Stomach (tissue), 4 donors: Measurements from ENCODE around the gene BABAM2.

Source experiments
- EP300 ChIP-seq: sonication (generic); formaldehyde crosslinking; IDR thresholded peaks from one replicate; pipeline ENCODE4 v1.6.1; 2017; ENCODE audit warnings: antibody characterized with exemption
- POLR2A ChIP-seq, 4 donors: fragments of 450-650 bp; IDR thresholded peaks; one replicate each; pipeline ENCODE4 v1.6.1; 2016; ENCODE audit warnings: antibody characterized with exemption in 4 of 4, control low read depth in 2 of 4, mild to moderate bottlenecking in 1 of 4, moderate library complexity in 1 of 4
- POLR2AphosphoS5 ChIP-seq, 3 donors: sonication (generic); formaldehyde crosslinking; IDR thresholded peaks; one replicate each; pipeline ENCODE4 v1.6.1; 2016; ENCODE audit warnings: antibody characterized with exemption in 3 of 3
- TF ChIP-seq, protein P1 (sequence below), 7 experiments: fragments of 450-650 bp in 4 of 7; fragments of 200-600 bp in 3 of 7; sonication (generic) in 3 of 7; IDR thresholded peaks; one replicate each; pipeline ENCODE4 v1.5.1; 2016 to 2019; ENCODE audit warnings: antibody characterized with exemption in 7 of 7, control low read depth in 2 of 7, mild to moderate bottlenecking in 1 of 7

DNA sequence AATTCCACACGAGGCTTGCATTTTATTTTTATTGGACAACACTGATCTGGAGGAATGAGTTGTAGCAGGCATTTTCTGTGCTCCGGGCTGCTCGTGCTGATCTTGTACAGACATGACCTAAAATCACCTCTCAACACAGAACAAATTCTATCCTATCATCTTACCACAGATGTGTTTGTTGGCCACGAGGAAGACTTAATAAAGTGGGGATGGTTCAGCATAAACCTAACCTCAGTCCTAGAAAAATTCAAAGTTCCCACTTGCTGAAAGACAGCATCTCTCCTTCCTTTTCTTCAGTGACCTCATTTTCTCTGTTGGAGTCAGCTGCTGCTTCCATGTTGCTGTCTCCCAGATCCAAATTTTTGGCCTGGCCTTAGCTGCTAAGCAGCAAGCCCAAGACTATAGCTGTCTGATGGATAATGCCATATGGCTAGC is 45.7 kb upstream of the BABAM2 start:
- TF ChIP-seq, protein P1, sequence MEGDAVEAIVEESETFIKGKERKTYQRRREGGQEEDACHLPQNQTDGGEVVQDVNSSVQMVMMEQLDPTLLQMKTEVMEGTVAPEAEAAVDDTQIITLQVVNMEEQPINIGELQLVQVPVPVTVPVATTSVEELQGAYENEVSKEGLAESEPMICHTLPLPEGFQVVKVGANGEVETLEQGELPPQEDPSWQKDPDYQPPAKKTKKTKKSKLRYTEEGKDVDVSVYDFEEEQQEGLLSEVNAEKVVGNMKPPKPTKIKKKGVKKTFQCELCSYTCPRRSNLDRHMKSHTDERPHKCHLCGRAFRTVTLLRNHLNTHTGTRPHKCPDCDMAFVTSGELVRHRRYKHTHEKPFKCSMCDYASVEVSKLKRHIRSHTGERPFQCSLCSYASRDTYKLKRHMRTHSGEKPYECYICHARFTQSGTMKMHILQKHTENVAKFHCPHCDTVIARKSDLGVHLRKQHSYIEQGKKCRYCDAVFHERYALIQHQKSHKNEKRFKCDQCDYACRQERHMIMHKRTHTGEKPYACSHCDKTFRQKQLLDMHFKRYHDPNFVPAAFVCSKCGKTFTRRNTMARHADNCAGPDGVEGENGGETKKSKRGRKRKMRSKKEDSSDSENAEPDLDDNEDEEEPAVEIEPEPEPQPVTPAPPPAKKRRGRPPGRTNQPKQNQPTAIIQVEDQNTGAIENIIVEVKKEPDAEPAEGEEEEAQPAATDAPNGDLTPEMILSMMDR (IDR thresholded peaks at IDR 0.05) = no peak
- TF ChIP-seq POLR2A (IDR thresholded peaks at IDR 0.05) = no peak
- no peak for TF ChIP-seq EP300
- no peak for TF ChIP-seq POLR2AphosphoS5 (IDR thresholded peaks at IDR 0.05)
